HG02970 (cell line): Measurements from ENCODE around the gene ZNF467.

ENCODE experiments used
- ATAC-seq: cut with Tn5 transposase; IDR thresholded peaks from one replicate; pipeline ENCODE4 v1.9.1; 2021; ENCODE audit warnings: mild to moderate bottlenecking, moderate library complexity, moderate number of reproducible peaks; ENCODE audit not compliant: unreplicated experiment, low FRiP score

ZNF467 gene, protein sequence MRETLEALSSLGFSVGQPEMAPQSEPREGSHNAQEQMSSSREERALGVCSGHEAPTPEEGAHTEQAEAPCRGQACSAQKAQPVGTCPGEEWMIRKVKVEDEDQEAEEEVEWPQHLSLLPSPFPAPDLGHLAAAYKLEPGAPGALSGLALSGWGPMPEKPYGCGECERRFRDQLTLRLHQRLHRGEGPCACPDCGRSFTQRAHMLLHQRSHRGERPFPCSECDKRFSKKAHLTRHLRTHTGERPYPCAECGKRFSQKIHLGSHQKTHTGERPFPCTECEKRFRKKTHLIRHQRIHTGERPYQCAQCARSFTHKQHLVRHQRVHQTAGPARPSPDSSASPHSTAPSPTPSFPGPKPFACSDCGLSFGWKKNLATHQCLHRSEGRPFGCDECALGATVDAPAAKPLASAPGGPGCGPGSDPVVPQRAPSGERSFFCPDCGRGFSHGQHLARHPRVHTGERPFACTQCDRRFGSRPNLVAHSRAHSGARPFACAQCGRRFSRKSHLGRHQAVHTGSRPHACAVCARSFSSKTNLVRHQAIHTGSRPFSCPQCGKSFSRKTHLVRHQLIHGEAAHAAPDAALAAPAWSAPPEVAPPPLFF

DNA sequence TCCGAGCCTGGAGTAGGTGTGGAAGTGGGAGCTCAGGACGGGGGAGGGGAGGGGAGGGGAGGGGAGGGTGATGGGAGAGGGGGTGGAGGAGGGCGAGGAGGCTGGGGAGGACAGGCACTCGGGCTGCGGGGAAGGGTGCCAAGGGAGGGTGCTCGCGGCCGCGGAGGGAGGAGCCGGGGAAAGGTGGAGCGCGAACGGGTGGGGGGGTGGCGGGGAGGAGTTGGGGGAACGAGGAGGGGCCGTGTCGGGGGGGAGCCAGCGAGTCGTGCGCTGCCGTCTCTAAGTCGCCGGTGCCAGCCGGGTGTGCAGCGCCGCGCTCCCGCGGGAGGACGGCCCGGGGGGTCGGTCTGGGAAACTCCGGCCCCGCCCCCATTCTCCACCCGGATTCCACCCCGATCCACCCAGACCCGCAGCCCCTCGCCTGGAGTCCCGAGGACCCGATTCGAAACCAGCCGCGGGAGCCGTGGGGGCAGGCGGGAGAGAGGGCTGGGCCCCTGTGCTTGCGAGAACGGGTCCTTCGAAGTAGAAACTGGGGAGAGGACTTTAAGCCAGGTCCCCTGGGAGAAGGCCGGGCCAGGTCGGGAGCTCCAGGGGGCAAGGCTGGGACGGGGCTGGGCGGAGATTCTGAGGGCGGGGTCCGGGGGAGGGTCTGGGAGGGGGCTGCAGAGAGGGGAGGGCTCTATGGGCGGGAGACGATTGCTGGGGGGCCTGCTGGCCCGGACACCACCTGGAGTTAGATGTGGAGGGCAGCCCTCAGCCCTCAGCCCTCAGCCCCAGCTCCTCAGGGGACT is at the start of gene ZNF467:
Gene ZNF467, minus strand, starts transcription at position 143 of the 791 bp plus-strand sequence. CDS start 2,556 bp downstream, outside the sequence.
- ATAC-seq: no peak

DNA sequence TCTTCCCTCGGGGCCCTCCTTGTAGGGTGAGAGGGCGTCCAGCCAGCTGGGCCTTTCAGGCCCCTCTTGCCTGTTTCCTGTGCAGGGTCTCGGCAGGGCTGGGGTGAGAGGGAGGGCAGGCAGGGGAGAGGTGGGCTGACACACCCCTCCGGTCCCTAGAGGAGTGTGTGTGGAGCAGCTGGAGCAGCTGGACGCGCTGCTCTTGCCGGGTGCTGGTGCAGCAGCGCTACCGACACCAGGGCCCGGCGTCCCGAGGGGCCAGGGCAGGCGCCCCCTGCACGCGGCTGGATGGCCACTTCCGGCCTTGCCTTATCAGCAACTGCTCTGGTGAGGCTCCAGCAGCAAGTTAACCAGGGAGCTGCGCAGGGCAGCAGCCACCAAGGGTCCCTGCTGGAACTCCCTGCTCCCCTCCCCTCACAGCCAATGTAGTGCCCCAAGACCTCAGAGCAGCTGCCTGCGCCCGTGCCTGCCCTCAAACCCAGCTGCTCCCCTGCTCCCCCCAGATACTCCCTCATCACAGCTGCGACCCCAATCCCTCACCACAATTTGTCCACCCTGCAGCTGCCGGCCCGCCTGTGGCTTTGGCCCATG is 49.1 kb upstream of the ZNF467 start:
- ATAC-seq: no peak

DNA sequence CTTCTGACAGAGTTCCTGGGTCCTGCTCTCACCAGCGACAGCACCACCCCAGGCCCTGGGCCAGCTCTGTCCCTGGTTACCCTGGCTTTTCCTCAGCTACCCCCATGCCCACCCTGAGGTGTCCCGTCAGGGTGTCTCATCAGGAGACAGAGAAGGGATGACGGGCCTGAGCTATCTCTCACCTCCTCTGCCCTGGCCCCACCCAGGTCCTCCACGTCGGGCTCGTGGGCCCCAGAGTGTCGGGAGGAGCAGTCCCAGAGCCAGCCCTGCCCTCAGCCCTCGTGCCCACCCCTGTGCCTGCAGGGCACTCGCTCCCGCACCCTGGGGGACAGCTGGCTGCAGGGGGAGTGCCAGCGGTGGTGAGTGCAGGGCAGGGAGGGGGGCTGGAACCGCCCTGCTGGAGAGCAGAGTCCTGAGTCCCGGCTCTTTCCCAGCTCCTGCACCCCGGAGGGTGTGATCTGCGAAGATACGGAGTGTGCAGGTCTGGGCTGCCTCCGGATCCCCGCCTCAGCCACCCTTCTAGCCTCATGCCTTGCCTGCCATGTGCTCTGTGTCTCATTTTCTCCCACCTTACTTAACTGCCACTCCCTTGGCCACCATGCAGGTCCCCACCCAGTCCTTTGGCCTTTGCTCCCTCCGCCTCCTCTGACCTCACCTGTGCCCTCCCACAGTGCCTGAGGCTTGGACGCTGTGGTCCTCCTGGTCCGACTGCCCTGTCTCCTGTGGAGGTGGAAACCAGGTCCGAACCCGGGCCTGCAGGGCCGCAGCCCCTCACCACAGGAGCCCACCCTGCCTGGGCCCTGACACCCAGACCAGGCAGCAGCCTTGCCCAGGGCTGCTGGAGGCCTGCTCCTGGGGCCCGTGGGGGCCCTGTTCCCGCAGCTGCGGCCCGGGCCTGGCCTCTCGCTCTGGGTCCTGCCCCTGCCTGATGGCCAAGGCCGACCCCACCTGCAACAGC is 48.1 kb upstream of the ZNF467 start:
- ATAC-seq: no peak

DNA sequence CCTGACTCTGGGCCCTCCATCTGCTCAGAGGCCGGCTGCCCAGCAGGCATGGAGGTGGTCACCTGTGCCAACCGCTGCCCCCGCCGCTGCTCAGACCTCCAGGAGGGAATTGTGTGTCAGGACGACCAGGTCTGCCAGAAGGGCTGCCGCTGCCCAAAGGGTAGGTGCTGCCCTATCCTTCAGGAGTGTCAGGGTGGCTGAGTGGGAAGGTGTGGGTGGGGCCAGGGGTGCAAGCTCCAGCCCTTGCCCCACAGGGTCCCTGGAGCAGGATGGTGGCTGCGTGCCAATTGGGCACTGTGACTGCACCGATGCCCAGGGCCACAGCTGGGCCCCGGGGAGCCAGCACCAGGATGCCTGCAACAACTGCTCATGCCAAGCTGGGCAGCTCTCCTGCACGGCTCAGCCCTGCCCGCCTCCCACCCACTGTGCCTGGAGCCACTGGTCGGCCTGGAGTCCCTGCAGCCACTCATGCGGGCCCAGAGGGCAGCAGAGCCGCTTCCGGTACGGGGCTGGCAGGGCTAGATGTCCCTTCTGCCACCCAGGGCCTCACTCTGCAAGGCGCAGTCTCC is 47.3 kb upstream of the ZNF467 start:
- no peak for ATAC-seq

DNA sequence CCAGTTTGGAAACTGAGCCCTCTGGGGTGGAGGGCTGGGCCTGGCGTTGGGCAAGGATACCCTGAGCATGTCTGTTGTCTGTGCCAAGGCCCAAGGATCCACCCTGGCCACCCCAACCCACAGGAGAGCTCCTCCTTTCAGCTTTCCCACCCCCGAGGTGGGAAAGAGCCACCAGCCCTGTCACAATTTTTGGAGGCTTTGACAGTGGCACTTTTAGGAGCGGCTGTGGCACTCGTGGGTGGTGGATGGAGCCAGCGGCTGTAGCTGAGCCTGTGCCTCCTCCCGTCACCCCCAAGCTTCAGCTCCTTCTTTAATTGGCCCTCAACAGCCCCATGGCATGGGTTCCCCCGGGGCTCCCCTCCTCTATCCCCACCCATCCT is 46.6 kb upstream of the ZNF467 start:
- ATAC-seq: no peak

DNA sequence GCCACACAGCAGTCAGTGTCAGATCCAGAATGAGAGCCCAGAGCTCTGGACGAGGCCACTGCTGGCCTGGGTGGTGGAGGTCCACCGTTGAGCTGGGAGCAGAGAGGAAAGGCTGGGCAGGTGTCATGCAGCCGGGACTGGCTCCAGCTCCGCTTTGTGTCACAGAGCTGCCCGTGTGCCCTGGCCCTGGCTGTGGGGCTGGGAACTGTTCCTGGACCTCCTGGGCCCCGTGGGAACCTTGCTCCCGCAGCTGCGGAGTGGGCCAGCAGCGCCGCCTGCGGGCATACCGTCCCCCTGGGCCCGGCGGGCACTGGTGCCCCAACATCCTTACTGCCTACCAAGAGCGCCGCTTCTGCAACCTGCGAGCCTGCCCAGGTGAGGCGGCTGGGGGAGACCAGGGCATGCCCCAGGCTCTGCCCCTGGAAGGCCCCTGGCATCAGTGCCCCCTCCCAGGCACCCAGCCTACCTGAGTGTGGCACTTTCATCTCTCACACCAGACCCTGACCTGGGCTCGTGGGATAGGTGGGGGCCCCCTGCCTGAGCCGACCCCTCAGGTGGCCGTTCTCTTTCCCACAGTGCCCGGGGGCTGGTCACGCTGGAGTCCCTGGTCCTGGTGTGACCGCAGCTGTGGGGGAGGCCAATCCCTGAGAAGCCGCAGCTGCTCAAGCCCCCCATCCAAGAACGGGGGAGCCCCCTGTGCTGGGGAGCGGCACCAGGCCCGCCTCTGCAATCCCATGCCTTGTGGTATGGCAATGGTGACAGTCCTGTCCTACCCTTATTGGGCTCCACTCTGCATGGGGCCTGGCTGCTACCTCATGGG is 46.0 kb upstream of the ZNF467 start:
- no peak for ATAC-seq

DNA sequence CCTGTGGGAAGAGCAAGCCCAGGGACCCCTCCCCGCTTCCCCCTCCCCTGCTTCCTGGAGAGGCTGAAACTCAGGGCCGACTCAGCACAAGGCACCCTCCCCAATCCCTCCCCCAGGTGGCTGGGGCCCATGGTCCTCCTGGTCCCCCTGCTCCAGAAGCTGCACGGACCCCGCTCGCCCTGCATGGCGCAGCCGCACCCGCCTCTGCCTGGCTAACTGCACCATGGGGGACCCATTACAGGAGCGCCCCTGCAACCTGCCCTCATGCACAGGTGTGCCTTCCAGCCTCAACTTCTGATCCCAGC is 45.1 kb upstream of the ZNF467 start:
- ATAC-seq: no peak

DNA sequence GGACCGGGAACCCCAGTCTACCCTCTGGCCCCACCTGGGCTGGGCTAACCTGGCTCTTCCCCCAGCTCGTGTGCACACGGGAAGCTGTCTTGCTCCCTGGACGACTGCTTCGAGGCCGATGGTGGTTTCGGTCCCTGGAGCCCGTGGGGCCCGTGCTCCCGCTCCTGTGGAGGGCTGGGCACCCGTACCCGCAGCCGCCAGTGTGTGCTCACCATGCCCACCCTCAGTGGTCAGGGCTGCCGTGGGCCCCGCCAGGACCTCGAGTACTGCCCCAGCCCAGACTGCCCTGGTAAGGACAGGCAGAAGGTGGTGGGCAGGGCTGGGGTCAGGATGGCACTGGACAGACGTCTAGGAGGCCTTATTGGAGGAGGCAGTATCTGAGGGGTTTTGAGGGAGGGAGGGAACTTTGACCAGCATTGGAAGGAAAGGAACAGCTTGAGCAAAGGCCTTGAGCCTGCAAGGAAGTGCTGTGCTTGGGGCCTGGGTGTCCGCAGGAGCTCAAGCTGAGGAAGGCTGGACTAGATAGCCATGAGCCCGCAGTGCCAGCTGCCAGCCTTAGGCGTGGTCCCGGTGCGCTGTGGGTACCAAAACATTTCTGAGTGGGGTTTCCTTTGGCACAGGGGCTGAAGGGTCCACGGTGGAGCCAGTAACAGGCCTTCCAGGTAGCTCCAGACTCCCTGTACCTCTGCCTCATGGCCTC is 44.6 kb upstream of the ZNF467 start:
- no peak for ATAC-seq

DNA sequence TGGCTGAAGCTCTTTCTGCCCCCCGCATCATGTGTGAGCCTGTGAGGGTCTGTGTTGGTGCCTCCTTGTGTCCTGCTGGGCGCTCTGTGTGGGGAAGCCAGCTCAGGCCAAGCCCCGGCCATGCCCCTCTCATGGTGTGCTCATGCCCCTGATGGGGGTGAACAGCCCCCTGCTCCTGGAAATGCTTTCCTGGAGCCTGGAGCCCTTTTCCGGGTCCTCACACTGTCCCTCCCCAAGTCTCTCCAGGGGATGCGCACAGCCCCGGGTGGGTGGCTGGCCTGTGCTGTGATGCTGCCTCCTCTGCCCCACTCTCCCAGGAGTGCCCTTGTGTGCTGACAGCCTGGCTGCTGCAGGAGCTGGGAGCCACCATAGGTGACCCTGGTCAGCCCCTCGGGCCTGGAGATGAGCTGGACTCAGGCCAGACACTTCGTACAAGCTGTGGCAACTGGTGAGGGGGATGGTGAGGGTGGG is 43.9 kb upstream of the ZNF467 start:
- ATAC-seq: no peak

DNA sequence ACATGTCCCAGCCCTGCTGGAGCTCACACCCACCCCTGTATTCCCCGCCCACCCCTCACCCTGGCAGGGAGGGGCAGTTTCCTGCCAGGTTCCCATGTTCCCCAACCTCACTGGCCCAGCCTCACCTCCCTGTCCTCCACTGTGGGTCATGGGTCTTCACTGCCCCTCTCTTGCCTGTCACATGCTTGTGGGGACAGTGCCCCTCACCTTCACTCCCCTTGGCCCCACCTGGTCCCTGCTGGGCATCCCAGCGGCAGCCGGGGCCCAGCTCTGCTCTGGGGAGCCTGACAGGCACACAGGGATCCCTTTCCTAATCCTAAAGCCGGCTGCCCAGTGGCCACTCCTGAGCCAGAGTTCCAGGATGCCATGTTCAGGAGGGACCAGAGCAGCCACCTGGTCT is 43.4 kb upstream of the ZNF467 start:
- ATAC-seq: no peak

DNA sequence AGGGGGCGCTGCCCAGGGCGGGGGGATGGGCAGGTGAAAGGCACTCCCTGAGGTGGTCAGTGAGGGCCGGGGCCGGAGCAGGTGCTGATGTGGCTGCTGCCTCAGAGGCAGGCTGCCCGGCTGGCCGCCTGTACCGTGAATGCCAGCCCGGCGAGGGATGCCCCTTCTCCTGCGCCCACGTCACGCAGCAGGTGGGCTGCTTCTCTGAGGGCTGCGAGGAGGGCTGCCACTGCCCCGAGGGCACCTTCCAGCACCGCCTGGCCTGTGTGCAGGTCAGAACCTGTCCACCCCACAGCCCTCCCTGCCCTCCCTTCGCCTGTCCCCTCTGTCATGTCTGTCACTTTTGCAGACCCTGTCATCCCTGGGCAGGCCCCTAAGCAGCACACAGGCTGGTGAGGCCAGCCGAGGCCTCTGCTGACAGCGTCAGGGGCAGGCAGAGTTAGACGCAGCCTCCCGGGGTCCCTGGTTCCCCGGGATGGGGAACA is 42.9 kb upstream of the ZNF467 start:
- ATAC-seq: no peak

DNA sequence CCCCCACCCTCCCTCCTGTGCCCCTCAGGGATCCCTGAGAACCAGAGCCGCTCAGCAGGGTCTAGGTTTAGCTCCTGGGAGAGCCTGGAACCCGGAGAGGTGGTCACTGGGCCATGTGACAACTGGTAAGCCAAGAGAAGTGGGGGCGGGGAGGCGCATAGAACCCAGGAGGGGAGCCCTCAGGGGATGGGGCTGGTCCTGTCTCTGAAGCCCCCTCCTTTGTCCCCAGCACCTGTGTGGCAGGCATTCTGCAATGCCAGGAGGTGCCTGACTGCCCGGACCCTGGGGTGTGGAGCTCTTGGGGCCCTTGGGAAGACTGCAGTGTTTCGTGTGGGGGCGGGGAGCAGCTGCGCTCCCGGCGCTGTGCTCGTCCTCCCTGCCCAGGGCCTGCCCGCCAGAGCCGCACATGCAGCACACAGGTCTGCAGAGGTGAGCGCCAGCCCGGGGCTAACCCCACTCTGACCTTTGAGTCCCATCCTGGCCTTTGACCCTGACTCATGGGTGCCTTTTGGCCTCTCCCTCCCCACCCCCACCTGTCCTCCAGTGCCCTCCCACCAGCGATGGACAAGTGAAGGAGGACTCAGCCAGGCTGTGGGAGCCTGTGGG is 42.4 kb upstream of the ZNF467 start:
- no peak for ATAC-seq

DNA sequence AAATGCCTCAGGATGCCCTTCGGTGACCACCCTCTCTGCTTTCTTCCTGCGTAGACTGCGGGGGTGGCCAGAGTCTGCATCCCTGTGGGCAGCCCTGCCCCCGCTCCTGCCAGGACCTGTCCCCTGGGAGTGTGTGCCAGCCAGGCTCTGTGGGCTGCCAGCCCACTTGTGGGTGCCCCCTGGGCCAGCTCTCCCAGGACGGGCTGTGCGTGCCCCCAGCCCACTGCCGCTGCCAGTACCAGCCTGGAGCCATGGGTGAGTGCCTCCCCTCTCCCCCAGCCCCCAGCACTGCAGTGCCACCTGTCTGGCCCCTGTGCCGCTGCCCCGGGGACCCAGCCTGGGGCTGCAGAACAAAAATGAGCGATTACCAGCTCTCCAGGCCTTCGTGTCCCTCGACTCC is 41.7 kb upstream of the ZNF467 start:
- ATAC-seq: no peak

DNA sequence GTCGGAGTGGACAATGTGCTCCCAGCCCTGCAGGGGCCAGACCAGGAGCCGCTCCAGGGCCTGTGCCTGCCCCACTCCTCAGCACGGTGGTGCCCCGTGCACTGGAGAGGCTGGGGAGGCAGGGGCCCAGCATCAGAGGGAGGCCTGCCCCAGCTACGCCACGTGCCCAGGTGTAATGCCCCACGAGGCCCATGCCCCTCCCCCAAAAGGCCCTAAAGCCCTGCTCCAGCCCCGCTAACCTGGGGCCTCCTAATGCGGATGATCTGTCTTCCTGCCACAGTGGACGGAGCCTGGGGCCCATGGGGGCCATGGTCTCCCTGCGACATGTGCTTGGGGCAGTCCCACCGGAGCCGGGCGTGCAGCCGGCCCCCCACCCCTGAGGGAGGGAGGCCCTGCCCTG is 41.1 kb upstream of the ZNF467 start:
- no peak for ATAC-seq

DNA sequence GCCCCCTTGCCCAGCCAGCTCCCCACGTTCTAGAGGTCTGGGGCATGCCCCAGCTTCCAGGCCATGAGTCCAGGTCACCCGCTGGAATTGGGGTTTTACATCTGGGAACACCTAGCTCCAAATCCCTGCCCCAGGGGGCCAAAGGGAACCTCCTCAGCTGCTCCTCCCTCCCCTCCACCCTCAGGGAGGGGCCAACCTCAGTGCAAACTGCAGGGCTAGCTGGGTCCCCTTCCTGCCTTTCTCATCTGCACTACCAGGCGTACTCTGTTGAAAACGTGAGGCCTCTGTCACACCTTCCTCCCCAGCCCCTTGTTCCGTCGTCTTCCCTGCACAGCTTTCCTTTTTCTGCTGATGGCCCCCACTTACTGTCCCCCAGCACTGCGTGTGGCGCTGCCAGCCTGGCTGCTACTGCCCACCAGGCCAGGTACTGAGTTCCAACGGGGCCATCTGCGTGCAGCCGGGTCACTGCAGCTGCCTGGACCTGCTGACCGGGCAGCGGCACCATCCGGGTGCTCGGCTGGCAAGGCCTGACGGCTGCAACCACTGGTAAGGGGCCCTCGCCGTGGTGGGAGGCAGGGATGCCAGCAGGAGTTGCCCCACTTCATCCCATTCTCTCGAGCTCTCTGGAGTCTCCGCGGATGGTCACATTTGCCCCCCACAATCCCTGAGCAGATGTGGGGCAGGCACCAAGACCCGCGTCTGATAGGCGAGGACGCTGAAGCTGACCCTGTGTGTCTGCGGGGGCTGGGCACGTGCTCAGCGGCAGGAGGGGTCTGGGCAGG is 40.1 kb upstream of the ZNF467 start:
- no peak for ATAC-seq

DNA sequence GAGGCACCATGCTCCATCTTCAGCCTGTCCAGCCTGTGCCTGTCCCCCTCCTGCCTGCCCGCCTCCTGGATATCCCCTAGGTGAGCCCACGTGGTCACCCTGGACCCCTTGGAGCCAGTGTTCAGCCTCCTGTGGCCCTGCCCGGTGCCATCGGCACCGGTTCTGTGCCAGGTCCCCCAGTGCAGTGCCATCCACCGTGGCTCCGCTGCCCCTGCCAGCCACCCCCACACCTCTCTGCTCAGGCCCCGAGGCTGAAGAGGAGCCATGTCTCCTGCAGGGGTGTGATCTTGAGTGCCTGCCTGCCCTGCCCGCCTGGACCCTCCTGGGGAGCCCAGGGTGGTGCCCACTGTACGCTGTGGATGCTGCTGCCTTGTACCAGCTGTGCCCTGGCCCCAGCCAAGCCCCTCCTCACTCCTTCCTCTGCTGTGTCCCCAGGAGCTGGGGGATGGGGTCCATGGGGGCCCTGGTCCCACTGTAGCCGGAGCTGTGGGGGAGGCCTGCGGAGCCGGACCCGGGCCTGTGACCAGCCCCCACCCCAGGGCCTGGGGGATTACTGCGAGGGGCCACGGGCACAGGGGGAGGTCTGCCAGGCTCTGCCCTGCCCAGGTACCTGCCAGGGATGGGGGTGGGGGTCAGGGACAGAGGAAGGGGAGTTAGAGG is 38.6 kb upstream of the ZNF467 start:
- no peak for ATAC-seq
